ENCODE measurements around the gene ANO2. TPM values are rescaled to one million over a fixed set of nuclear protein-coding genes. Genes with fewer than 3 reads are reported as not detected.

ANO2 gene
- total and polyA plus RNA-seq, 5 donors from 2014 or later, result 0.10 TPM; not detected in 4

GRCh38 chr12:5723071-5723470 is 222.0 kb downstream of the ANO2 start:
- H3K9me3 Mint-ChIP-seq, result peaks cover 0 to 3% (median 0%) of the 10 kb centered on the region in 7 donors
- peaks cover 16% of the 10 kb centered on the region for H3K27me3 Mint-ChIP-seq
- H3K27ac Mint-ChIP-seq, result no peak overlapping the region
- no peaks in the 10 kb centered on the region for H3K4me1 ChIP-seq (ENCODE audit: control insufficient read depth, insufficient read depth, low read length, poor library complexity, severe bottlenecking)
- no peaks in the 10 kb centered on the region for H3K36me3 ChIP-seq (ENCODE audit: control insufficient read depth, insufficient read depth, low read length)
- ATAC-seq (ENCODE audit: low read depth in 2 of 2) (no peak), DNase-seq (no peak)
- H3K4me1 Mint-ChIP-seq, result peaks cover 0 to 5% (median 0%) of the 10 kb centered on the region in 4 donors
- H3K36me3 Mint-ChIP-seq, result no peaks in the 10 kb centered on the region
- H3K4me3 Mint-ChIP-seq, result no peak overlapping the region
- no peak overlapping the region for H3K27ac ChIP-seq (ENCODE audit: insufficient read depth, low read length, poor library complexity, severe bottlenecking)
- H3K4me3 ChIP-seq (ENCODE audit: low read depth, low read length), result no peak overlapping the region
- H3K9me3 ChIP-seq (ENCODE audit: control insufficient read depth in 2 of 2, low read length in 2 of 2), result no peaks in the 10 kb centered on the region
- H3K27me3 ChIP-seq (ENCODE audit: control insufficient read depth, insufficient read depth, low read length), result no peaks in the 10 kb centered on the region

DNA sequence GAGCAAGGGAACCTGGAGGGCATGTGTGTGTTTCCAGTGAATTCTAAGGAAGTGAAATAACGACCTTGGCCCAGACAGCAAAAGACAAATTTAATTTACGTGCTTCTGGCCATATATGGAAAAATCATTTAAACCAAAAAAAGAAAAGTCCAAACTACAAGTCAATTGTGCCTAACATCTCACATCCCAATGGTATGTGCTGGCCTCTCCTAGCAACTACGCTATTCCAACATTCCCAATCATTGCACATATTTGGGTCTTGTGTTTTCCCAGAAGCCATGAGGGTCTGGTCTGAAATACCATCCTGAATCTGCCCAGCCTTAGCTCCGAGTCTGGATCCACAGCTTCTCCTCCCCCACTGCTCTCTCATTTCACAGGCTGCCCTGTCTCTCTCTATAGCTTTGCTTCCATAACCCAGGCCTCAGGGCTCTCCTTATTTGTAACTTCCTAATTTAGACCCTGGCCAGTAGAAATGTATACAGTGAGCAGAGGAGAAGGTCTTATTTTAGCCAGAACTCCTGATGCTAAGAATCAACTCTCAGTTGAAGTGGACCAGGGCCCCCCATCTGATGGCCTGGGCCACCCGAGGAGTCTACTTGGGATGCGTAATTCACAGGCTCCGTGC is 224.6 kb downstream of the ANO2 start:
- Histone ChIP-seq H3K27ac (ENCODE audit: insufficient read depth, low read length, poor library complexity, severe bottlenecking) (no peak overlapping the region), H3K4me1 (ENCODE audit: control insufficient read depth, insufficient read depth, low read length, poor library complexity, severe bottlenecking) (no peaks in the 10 kb centered on the region), H3K36me3 (ENCODE audit: control insufficient read depth, insufficient read depth, low read length) (no peaks in the 10 kb centered on the region), H3K4me3 (ENCODE audit: low read depth, low read length) (no peak overlapping the region), H3K9me3 (ENCODE audit: control insufficient read depth in 2 of 2, low read length in 2 of 2) (no peaks in the 10 kb centered on the region), H3K27me3 (ENCODE audit: control insufficient read depth, insufficient read depth, low read length) (no peaks in the 10 kb centered on the region)
- no peak overlapping the region for H3K4me3 Mint-ChIP-seq
- no peak for ATAC-seq (ENCODE audit: low read depth in 2 of 2)
- H3K9me3 Mint-ChIP-seq, result peaks cover 0 to 2% (median 0%) of the 10 kb centered on the region in 7 donors
- peaks cover 0 to 5% (median 0%) of the 10 kb centered on the region in 4 donors for H3K4me1 Mint-ChIP-seq
- H3K27me3 Mint-ChIP-seq, result peaks cover 20% of the 10 kb centered on the region
- H3K36me3 Mint-ChIP-seq, result no peaks in the 10 kb centered on the region
- peak overlapping the region in 1 of 3 donors; percentile 65 for H3K27ac Mint-ChIP-seq
- DNase-seq, result no peak

- H3K4me1 ChIP-seq (ENCODE audit: control insufficient read depth, insufficient read depth, low read length, poor library complexity, severe bottlenecking), result no peaks in the 10 kb centered on the region
- H3K9me3 ChIP-seq (ENCODE audit: control insufficient read depth in 2 of 2, low read length in 2 of 2), result no peaks in the 10 kb centered on the region
- no peak overlapping the region for H3K4me3 ChIP-seq (ENCODE audit: low read depth, low read length)
- no peaks in the 10 kb centered on the region for H3K36me3 Mint-ChIP-seq
- no peak overlapping the region for H3K4me3 Mint-ChIP-seq
- H3K9me3 Mint-ChIP-seq, result peaks cover 0 to 2% (median 0%) of the 10 kb centered on the region in 7 donors
- peaks cover 0 to 5% (median 0%) of the 10 kb centered on the region in 4 donors for H3K4me1 Mint-ChIP-seq
- H3K27me3 ChIP-seq (ENCODE audit: control insufficient read depth, insufficient read depth, low read length), result no peaks in the 10 kb centered on the region
- H3K27ac Mint-ChIP-seq, result no peak overlapping the region
- H3K27me3 Mint-ChIP-seq, result peaks cover 16% of the 10 kb centered on the region
- H3K27ac ChIP-seq (ENCODE audit: insufficient read depth, low read length, poor library complexity, severe bottlenecking), result no peak overlapping the region
- ATAC-seq (ENCODE audit: low read depth in 2 of 2), result no peak
- no peak for DNase-seq
- H3K36me3 ChIP-seq (ENCODE audit: control insufficient read depth, insufficient read depth, low read length), result no peaks in the 10 kb centered on the region
Measured at GRCh38 chr12:5718680-5719079, 226.4 kb downstream of the ANO2 start.

DNA sequence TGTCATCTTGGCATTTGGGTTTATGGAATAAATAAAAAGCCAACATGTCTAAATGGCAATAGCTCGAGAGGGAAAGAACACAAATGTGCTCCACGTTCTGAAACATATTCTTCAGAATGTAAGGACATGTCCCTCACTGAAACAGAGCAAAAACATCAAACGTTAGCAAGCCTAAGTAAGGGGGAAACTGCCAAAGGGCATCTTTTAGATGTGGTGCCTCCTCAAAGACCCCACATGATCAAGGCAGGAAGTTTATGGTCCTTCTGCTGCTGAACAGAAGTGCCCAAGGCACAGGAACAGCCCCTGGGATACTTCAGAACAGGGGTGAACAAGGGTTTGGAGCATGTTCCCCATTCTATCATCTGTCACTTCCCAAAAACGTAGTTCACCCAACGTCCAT is 227.0 kb downstream of the ANO2 start:
- H3K4me3 Mint-ChIP-seq, result no peak overlapping the region
- H3K27ac ChIP-seq (ENCODE audit: insufficient read depth, low read length, poor library complexity, severe bottlenecking), result no peak overlapping the region
- no peak overlapping the region for H3K4me3 ChIP-seq (ENCODE audit: low read depth, low read length)
- H3K27me3 Mint-ChIP-seq, result peaks cover 16% of the 10 kb centered on the region
- no peaks in the 10 kb centered on the region for H3K27me3 ChIP-seq (ENCODE audit: control insufficient read depth, insufficient read depth, low read length)
- no peaks in the 10 kb centered on the region for H3K4me1 ChIP-seq (ENCODE audit: control insufficient read depth, insufficient read depth, low read length, poor library complexity, severe bottlenecking)
- no peaks in the 10 kb centered on the region for H3K9me3 Mint-ChIP-seq
- no peak overlapping the region for H3K27ac Mint-ChIP-seq
- no peaks in the 10 kb centered on the region for H3K36me3 Mint-ChIP-seq
- H3K4me1 Mint-ChIP-seq, result peaks cover 0 to 5% (median 0%) of the 10 kb centered on the region in 4 donors
- no peaks in the 10 kb centered on the region for H3K9me3 ChIP-seq (ENCODE audit: control insufficient read depth in 2 of 2, low read length in 2 of 2)
- H3K36me3 ChIP-seq (ENCODE audit: control insufficient read depth, insufficient read depth, low read length), result no peaks in the 10 kb centered on the region
- no peak for DNase-seq
- no peak for ATAC-seq (ENCODE audit: low read depth in 2 of 2)

- no peaks in the 10 kb centered on the region for H3K9me3 ChIP-seq (ENCODE audit: control insufficient read depth in 2 of 2, low read length in 2 of 2)
- no peaks in the 10 kb centered on the region for H3K27me3 ChIP-seq (ENCODE audit: control insufficient read depth, insufficient read depth, low read length)
- no peaks in the 10 kb centered on the region for H3K36me3 Mint-ChIP-seq
- ATAC-seq (ENCODE audit: low read depth in 2 of 2) (no peak), DNase-seq (no peak)
- H3K4me1 Mint-ChIP-seq, result peaks cover 0 to 5% (median 0%) of the 10 kb centered on the region in 4 donors
- H3K36me3 ChIP-seq (ENCODE audit: control insufficient read depth, insufficient read depth, low read length), result no peaks in the 10 kb centered on the region
- H3K27me3 Mint-ChIP-seq, result peaks cover 9% of the 10 kb centered on the region
- peaks cover 0 to 2% (median 0%) of the 10 kb centered on the region in 7 donors for H3K9me3 Mint-ChIP-seq
- H3K4me1 ChIP-seq (ENCODE audit: control insufficient read depth, insufficient read depth, low read length, poor library complexity, severe bottlenecking), result no peaks in the 10 kb centered on the region
- H3K4me3 ChIP-seq (ENCODE audit: low read depth, low read length), result no peak overlapping the region
- H3K27ac Mint-ChIP-seq, result no peak overlapping the region
- H3K27ac ChIP-seq (ENCODE audit: insufficient read depth, low read length, poor library complexity, severe bottlenecking), result no peak overlapping the region
- H3K4me3 Mint-ChIP-seq, result no peak overlapping the region
Measured at GRCh38 chr12:5716976-5717375, 228.1 kb downstream of the ANO2 start.

GRCh38 chr12:5716201-5716600 is 228.9 kb downstream of the ANO2 start:
- no peak for DNase-seq
- Mint-ChIP-seq H3K4me1 (peaks cover 0 to 5% (median 0%) of the 10 kb centered on the region in 4 donors), H3K9me3 (peaks cover 0 to 2% (median 0%) of the 10 kb centered on the region in 7 donors), H3K27me3 (peaks cover 8% of the 10 kb centered on the region), H3K27ac (no peak overlapping the region), H3K4me3 (no peak overlapping the region), H3K36me3 (no peaks in the 10 kb centered on the region)
- H3K9me3 ChIP-seq (ENCODE audit: control insufficient read depth in 2 of 2, low read length in 2 of 2), result no peaks in the 10 kb centered on the region
- H3K27ac ChIP-seq (ENCODE audit: insufficient read depth, low read length, poor library complexity, severe bottlenecking), result no peak overlapping the region
- ATAC-seq (ENCODE audit: low read depth in 2 of 2), result no peak
- H3K4me1 ChIP-seq (ENCODE audit: control insufficient read depth, insufficient read depth, low read length, poor library complexity, severe bottlenecking), result no peaks in the 10 kb centered on the region
- no peaks in the 10 kb centered on the region for H3K27me3 ChIP-seq (ENCODE audit: control insufficient read depth, insufficient read depth, low read length)
- H3K4me3 ChIP-seq (ENCODE audit: low read depth, low read length), result no peak overlapping the region
- no peaks in the 10 kb centered on the region for H3K36me3 ChIP-seq (ENCODE audit: control insufficient read depth, insufficient read depth, low read length)

DNA sequence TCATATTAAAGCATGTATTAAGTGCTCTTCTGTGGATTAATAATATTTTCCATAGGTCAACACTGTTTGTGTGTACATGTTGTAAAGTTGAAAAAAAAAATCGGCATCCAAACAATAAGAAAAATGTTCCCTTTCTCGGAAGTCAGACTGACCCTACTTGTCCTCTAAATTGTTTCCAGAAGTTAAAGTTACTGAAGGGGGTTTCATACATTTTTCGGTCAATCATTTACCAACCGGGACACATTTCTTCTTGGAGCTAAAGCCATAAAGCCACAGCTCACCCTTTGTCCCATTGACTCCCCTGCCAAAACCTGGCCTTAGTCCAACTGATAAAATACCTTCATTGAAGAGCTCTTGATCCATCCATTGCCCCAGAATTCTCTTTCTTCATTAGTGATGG is 230.0 kb downstream of the ANO2 start:
- no peak for DNase-seq
- Histone ChIP-seq H3K4me1 (ENCODE audit: control insufficient read depth, insufficient read depth, low read length, poor library complexity, severe bottlenecking) (no peaks in the 10 kb centered on the region), H3K4me3 (ENCODE audit: low read depth, low read length) (no peak overlapping the region), H3K36me3 (ENCODE audit: control insufficient read depth, insufficient read depth, low read length) (no peaks in the 10 kb centered on the region), H3K9me3 (ENCODE audit: control insufficient read depth in 2 of 2, low read length in 2 of 2) (no peaks in the 10 kb centered on the region), H3K27ac (ENCODE audit: insufficient read depth, low read length, poor library complexity, severe bottlenecking) (no peak overlapping the region), H3K27me3 (ENCODE audit: control insufficient read depth, insufficient read depth, low read length) (no peaks in the 10 kb centered on the region)
- no peak overlapping the region for H3K4me3 Mint-ChIP-seq
- H3K27me3 Mint-ChIP-seq, result peaks cover 4% of the 10 kb centered on the region
- no peak for ATAC-seq (ENCODE audit: low read depth in 2 of 2)
- H3K4me1 Mint-ChIP-seq, result peaks cover 0 to 5% (median 0%) of the 10 kb centered on the region in 4 donors
- H3K9me3 Mint-ChIP-seq, result peaks cover 0 to 2% (median 0%) of the 10 kb centered on the region in 7 donors
- H3K36me3 Mint-ChIP-seq, result no peaks in the 10 kb centered on the region
- no peak overlapping the region for H3K27ac Mint-ChIP-seq

DNA sequence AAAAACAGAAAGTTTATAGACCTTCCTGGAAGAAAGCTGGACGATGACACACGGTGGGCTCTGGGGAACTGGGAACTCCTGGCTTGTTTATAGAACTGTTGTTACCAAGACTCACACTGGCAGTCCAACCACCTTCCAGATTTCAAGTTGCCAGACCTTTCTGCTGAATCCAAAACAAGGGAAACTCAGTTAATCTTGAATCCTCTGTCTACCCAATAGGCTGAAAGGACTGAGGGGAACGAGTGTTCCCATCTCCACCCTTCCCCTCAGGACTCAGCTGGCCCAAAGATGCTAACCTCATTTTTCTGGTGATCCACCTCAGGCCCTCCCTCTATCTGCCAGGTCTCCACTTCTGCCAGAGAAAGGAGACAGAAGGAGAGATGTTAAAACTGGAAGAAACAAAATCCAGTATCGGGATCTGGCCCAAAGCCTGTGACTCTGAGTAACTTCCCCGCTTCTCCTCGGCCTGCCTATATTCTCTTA is 231.4 kb downstream of the ANO2 start:
- H3K27me3 Mint-ChIP-seq, result peaks cover 9% of the 10 kb centered on the region

More for the DNA sequence above, 231.4 kb downstream of the ANO2 start:
- Histone ChIP-seq H3K27me3 (ENCODE audit: control insufficient read depth, insufficient read depth, low read length) (no peaks in the 10 kb centered on the region), H3K27ac (ENCODE audit: insufficient read depth, low read length, poor library complexity, severe bottlenecking) (no peak overlapping the region), H3K4me3 (ENCODE audit: low read depth, low read length) (no peak overlapping the region), H3K4me1 (ENCODE audit: control insufficient read depth, insufficient read depth, low read length, poor library complexity, severe bottlenecking) (no peaks in the 10 kb centered on the region), H3K36me3 (ENCODE audit: control insufficient read depth, insufficient read depth, low read length) (no peaks in the 10 kb centered on the region), H3K9me3 (ENCODE audit: control insufficient read depth in 2 of 2, low read length in 2 of 2) (no peaks in the 10 kb centered on the region)
- Mint-ChIP-seq H3K9me3 (peaks cover 0 to 2% (median 0%) of the 10 kb centered on the region in 7 donors), H3K27ac (no peak overlapping the region), H3K4me1 (no peaks in the 10 kb centered on the region), H3K36me3 (no peaks in the 10 kb centered on the region), H3K4me3 (no peak overlapping the region)
- no peak for DNase-seq
- no peak for ATAC-seq (ENCODE audit: low read depth in 2 of 2)

Measured in CD4-positive, CD25-positive, alpha-beta regulatory T cell (primary cell).